Ramos (cell line): Measurements from ENCODE around the gene CARD14.

Experiments
- in situ Hi-C: fragments of 300-500 bp; cut with MboI; formaldehyde crosslinking; loops from one replicate; pipeline ENCODE4 v1.14.3; 2022; ENCODE audit warnings: low sequenced_read_pairs; ENCODE audit not compliant: unreplicated experiment

The CARD14 gene

GRCh38 chr17:80169784-80170500 lies at the start of gene CARD14:
Gene CARD14, plus strand, starts transcription at chr17:80170030. Its CDS starts 11,409 bp downstream, at chr17:80181439.
- in situ Hi-C loops, result no loop called here

GRCh38 chr17:80122026-80122575 lies 47.7 kb upstream of the CARD14 start:
- in situ Hi-C loops, result no loop called here

GRCh38 chr17:80122926-80123505 lies 46.8 kb upstream of the CARD14 start:
- in situ Hi-C loops, result no loop called here

- in situ Hi-C loops, result no loop called here
Measured at GRCh38 chr17:80123791-80124190, 46.0 kb upstream of the CARD14 start.

DNA sequence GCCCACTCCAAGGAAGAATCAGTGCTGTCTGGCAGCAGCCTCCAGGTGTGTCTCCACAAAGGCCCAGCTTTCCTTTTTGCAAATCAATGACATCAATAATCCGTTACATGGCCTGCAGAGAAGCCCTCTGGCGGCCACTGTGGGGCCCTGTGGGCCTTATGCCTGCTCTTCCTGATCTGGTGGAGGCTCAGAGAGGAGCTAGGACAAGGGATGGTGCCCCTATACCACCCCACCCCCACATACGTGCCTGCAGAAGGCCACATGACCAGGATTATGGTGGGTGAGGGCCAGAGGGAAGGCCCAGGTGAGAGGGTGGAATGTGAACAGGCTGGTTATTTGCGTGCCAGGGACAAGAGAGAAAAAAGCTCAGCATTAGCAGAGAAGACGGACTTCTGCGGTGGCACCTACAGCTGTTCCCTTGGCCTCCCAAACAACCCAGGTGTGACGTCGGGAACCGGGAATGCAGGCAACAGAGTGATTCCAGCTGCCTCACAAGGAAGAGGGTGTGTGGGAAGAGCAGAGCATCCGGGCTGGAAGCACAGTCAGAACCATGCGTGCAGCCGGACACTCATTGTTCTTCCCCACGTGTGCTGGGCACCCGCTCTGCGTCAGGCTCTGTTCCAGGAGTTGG lies 45.4 kb upstream of the CARD14 start:
- in situ Hi-C loops, result no loop called here

DNA sequence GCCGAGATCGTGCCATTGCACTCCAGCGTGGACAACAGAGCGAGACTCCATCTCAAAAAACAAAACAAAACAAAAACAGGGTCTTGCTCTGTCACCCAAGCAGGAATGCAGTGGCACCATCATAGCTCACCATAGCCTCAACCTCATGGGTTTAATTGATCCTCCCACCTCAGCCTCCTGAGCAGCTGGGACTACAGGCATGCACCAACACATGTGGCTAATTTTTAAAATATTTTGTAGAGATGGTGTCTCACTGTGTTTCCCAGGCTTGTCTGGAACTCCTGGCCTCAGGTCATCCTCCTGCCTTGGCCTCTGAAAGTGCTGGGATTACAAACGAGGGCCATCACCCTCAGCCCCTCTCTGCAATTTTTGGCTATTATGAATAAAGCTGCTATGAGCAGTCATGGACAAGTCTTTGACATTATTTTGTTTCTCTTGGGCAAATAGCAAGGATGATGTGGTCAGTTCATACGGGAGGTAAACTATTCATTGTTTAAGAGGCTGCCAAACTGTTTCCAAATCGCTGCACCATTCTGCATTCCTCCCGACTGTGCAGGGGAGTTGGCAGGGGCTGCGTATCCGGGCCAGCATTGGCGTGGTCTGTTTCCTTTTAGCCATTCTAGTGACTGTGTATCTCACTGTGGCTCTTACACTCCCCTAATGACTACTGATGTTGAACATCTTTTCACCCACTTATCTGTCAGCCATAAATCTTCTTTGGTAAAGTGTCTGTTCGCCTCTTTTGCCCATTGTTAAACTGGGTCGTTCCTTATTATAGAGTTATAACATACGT lies 44.0 kb upstream of the CARD14 start:
- in situ Hi-C loops, result no loop called here

DNA sequence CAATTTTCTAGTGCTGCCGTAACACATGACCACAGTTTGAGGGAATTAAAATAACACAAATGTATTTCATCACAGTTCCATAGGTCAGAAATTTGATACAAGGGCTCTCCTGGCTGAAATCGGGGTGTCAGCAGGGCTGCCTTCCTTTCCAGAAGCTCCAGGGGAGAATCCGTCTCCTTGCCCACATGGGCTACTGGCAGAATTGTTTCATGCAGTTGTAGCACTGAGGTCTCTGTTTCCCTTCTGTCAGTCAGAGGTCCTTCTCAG lies 43.4 kb upstream of the CARD14 start:
- in situ Hi-C loops, result no loop called here

GRCh38 chr17:80129006-80129565 lies 40.7 kb upstream of the CARD14 start:
- in situ Hi-C loops, result no loop called here

DNA sequence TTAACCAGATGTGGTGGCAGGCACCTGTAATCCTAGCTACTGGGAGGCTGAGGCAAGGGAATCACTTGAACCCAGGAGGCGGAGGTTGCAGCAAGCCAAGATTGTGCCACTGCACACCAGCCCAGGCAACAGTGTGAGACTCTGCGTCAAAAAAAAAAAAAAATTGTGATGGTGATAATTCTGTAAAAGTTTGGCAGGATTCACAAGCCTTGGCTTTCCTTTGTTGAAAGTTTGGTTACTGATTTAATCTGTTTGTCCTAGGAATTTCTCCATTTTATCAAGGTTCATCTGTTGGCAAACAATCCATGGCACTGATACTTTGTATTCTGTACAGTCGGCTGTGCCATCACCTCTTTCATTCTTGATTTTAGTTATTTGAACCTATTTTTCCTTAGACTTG lies 38.8 kb upstream of the CARD14 start:
- in situ Hi-C loops, result no loop called here

DNA sequence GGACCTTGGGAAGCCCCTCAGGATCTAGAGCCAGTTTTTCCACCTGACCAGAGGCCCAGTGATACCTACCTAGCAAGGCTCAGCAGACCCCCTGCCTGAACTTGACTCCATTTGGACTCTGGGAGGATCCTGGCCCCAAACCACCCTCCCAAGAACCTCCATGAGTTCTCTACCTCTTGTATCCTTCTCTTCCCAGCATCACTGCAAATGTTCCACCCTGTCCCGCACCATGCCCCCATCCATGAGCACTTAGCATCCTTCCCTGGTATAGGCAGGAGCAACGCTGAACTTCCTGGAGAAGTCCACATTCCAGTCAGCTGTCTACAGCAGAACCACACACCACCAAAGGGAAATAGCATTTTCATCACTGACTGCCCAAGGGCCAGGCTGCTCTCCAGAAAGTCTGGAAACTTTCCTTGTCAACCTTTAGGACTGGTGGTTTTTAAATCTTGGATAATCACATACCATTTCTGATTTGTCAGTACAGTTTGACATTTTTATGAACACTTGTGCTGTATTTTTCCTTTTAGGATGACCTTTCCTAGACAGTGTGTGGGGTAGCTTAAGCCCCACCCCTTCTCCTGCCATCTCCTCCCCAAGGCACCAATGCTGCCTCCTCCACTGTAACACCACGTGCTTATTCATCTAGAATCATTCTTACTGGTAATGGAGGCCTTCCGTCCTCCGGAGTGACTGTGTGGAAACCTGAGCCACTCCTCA lies 36.8 kb upstream of the CARD14 start:
- in situ Hi-C loops, result no loop called here

- in situ Hi-C loops, result no loop called here
Measured at GRCh38 chr17:80133626-80133970, 36.2 kb upstream of the CARD14 start.

DNA sequence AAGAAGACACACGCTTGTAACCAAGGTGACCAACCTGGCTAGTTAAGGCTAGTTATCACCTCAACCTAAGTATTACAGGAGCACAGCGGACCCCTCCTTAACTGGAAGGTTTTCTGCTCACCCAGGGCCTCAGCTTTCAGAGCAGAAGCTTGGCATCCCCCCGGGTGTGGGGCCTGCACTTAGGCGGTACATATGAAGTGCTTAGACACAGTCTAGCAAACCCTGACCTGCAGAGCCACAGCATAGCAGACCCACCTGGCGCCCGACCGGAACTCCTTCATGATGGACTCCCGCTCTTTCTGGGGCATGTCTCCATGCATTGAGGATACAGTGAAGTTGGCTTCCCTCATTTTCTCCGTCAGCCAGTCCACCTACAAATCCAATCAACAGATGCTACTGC lies 32.7 kb upstream of the CARD14 start:
- in situ Hi-C loops, result no loop called here

GRCh38 chr17:80138856-80139426 lies 30.9 kb upstream of the CARD14 start:
- in situ Hi-C loops, result no loop called here

GRCh38 chr17:80141463-80142165 lies 28.2 kb upstream of the CARD14 start:
- in situ Hi-C loops, result no loop called here

- in situ Hi-C loops, result no loop called here
Measured at GRCh38 chr17:80142929-80143328, 26.9 kb upstream of the CARD14 start.

GRCh38 chr17:80145076-80146075 lies 24.5 kb upstream of the CARD14 start:
- in situ Hi-C loops, result no loop called here

- in situ Hi-C loops, result no loop called here
Measured at GRCh38 chr17:80146121-80147034, 23.5 kb upstream of the CARD14 start.
